Measurements from ENCODE around the gene RSRC1.

DNA sequence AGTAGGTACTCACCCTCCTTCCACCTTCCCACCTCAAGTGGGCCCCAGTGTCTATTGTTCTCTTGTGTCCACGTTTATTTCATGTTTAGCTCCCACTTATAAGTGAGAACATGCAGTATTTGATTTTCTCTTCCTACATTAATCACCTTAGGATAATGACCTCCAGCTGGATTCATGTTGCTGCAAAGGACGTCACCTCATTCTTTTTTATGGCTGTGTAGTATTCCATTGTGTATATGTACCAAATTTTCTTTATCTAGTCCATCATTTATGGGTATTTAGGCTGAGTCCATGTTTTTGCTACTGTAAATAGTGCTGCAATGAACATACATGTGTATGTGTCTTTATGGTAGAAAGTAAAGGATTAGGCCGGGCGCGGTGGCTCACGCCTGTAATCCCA, 455.2 kb downstream of the RSRC1 start:
- TF ChIP-seq POLR2AphosphoS5 (IDR thresholded peaks at IDR 0.05; ENCODE audit: low read depth, low read length) (no peak), POLR2A (IDR thresholded peaks at IDR 0.05; ENCODE audit: low read depth, low read length) (no peak)
